GM18907 (cell line): ENCODE data around the gene C19orf47.
A peak's percentile ranks its signal among the peaks of the same experiment; 100 is the strongest.

Experiments
- ATAC-seq: cut with Tn5 transposase; IDR thresholded peaks from one replicate; pipeline ENCODE4 v1.9.1; 2021; ENCODE audit warnings: mild to moderate bottlenecking, moderate library complexity; ENCODE audit not compliant: unreplicated experiment

C19orf47 gene

GRCh38 chr19:40321076-40321475 is 27.1 kb downstream of the C19orf47 start:
- no peak for ATAC-seq

DNA sequence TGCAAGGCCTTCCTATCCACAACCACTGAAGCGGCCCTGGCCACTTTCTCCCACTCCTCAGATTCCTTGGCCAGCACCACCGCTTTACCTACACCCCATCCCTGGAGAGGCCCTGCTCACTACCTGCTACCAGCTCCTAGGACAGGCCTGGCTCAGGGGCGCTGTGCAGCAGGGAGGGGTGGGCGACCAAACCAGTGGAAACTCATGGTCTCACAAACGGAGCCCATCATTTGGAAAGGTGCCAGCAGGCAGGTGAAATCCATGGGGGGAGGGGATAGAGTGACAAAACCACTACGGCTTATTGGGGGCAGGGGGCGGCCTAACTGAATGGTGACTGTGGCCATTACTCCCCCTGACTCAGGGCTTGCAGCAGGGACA is 27.6 kb downstream of the C19orf47 start:
- ATAC-seq = no peak

DNA sequence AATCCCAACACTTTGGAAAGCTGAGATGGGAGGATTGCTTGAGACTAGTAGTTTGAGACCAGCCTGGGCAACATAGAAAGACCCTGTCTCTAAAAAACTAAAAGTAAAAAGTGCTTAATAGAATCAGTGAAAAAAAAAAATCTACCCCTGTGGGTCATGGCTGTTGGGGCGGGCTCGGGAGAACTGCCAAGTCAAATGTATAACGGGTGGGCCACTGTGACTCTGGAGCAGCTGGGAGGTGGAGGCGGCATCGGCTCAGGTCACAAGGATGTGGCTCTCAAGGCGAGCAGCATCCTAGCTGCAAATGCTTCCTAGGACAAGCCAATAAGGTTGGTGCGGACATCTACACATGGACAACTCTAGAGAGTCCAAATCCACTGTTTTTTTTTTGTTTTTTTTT is 30.9 kb downstream of the C19orf47 start:
- ATAC-seq = no peak

DNA sequence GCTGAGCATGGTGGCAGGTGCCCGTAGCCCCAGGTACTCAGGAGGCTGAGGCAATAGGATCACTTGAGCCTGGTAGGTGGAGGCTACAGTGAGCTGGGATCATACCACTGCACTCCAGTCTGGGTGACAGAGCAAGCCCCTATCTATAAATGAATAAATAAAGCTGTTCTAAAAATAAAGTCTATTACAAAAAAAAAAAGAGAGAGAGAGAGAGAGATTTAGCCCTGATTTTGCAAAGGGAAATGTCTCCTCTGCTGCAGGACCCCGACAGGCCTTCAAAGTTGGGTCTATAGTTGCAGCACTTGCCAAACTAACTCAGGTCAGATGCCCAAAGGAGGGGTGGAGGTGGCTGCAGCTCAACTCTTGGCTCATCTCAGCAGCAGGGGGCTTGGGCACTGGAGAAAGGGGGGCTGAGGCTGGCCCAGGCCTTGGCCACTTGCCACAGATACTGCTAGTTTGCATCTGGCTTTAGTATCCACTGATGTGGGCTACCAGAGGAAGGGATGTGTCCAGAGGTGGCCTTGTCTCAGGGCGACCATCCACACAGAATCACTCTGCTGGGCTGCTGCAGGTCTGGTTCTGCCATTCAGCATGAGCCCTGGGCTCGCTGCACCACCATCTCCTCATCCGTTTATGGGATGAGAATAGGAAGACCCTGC is 32.3 kb downstream of the C19orf47 start:
- no peak for ATAC-seq

GRCh38 chr19:40314656-40315055 is 33.5 kb downstream of the C19orf47 start:
- ATAC-seq = no peak

DNA sequence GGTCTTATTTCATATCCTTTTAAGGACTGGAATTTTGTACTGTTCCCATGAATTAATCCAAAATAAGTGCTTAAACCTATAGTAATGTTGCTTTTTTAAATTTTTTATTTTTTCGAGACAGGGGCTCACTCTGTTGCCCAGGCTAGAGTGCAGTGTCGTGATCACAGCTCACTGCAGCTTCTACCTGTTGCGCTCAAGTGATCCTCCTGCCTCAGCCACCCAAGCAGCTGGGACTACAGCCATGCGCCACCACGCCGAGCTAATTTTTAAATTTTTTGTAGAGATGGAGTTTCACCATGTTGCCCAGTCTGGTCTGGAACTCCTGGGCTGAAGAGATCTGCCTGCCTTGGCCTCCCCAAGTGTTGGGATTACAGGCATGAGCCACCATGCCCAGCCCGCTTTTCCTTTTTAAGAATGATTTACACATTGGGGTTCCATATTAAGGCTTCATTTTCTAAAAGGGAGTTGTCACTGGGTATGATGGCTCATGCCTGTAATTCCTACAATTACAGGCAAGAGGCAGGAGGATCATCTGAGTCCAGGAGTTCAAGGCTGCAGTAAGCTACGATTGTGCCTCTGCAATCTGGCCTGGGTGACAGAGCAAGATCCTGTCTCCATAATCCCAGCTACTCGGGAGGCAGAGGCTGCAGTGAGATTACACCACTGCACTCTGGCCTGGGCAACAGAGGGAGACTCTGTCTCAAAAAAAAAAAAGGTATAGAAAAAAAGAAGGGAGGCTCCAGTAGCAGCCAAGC is 34.8 kb downstream of the C19orf47 start:
- ATAC-seq = no peak

DNA sequence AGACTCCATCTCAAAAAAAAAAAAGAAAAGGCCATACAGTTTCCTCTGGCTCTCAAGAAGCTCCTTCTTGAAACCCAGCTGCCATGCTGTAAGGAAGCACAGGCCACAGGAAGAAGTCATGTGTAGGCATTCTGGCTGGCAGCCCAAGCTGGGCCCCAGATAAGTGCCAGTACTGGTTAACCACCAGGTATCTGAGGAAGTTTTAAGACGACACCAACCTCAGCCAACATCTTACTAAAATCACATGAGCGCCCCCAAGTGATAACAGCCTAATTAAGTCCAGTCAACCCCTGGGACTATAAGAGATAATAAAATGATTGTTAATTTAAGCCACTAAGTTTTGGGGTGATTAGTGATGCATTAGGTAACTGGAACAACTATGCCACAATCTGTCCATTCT is 35.7 kb downstream of the C19orf47 start:
- no peak for ATAC-seq

DNA sequence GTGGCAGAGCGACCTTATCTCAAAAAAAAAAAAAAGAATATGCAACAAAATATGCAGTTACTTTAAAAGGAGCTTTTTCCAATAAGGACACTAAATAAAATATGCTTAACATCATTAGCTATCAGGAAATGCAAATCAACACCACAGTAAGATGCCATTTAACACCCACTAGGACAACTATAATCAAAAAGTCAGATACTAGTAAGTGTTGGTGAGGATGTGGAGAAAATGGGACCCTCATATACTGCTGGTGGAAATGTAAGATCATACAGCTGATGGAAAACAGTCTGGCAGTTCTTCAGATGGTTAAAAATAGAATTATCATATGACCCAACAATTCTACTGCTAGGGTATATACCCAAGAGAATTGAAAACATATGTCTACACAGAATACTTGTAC is 38.5 kb downstream of the C19orf47 start:
- ATAC-seq = no peak

- no peak for ATAC-seq
Observed at GRCh38 chr19:40305403-40305802, 42.8 kb downstream of the C19orf47 start.

GRCh38 chr19:40304306-40304705 is 43.9 kb downstream of the C19orf47 start:
- ATAC-seq = no peak

DNA sequence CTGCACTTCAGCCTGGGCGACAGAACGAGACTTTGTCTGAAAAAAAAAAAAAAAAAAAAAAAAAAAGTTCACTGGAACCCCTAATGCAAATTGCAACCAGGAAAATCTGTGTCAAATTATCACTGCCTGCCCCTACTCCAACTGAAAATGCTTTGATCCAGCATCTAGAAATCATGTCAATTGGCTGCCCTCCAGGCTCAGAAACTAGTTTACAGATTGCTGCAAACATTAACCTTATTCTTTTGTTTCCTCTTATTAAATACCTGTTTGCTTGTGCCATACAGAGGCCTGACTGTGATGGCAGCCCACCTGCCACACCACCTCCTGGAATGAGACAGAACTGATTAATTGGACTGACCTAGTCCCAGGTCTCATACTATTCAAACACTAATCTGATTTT is 44.4 kb downstream of the C19orf47 start:
- ATAC-seq = no peak

DNA sequence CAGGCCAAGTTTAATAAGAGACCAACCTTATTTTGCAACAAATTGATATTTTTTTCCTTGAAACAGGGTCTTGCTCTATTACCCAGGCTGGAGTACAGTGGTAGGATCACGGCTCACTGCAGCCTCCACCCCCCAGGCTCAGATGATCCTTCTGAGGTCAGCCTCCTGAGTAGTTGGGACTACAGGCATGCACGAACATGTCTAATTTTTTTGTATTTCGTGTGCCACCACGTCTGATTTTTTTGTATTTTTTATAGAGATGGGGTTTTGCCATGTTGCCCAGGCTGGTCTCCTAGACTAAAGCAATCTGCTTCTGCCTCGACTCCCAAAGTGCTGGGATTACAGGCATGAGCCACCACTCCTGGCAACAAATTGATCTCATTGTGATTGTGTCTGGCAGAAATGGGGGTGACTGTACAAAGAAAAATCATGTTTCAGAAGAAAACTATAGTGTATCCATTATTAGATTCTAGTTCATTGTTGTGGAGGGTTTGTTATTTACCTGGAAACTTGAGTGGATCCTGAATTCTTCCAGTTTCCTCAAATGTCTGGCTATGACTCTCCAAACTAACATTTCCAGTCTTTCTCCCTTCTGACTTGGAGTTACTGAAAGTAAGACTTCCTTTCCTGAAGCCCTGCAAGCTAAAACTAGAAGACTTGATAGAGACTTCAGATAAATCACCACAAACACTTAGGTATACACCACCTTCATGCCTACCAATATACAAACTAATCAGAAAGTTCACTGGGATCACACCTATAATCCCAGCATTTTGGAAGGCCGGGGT is 45.8 kb downstream of the C19orf47 start:
- no peak for ATAC-seq

- ATAC-seq = no peak
Observed at GRCh38 chr19:40300668-40301067, 47.5 kb downstream of the C19orf47 start.

- no peak for ATAC-seq
Observed at GRCh38 chr19:40298026-40298425, 50.2 kb downstream of the C19orf47 start.

DNA sequence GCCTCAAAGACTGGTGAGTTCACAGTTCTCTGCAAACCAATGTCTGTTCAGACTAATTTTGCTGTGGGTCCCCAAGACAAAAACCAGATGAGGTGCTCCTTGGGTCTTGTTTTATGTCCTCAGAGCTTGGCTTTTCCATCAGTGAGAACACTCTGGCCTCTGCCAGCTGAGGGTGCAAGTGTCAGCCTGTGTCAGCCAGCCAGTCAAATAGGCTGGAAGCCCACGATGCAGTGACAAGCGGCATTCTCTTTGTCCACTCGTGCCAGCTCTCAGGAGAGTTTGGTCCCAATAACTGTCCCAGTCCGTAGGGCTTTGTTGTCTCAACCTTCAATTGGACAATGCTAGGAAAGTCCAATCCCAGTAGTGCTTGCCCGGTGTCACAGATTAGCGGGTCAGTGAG is 53.6 kb downstream of the C19orf47 start:
- ATAC-seq = no peak

GRCh38 chr19:40286971-40287421 is 61.2 kb downstream of the C19orf47 start:
- no peak for ATAC-seq

DNA sequence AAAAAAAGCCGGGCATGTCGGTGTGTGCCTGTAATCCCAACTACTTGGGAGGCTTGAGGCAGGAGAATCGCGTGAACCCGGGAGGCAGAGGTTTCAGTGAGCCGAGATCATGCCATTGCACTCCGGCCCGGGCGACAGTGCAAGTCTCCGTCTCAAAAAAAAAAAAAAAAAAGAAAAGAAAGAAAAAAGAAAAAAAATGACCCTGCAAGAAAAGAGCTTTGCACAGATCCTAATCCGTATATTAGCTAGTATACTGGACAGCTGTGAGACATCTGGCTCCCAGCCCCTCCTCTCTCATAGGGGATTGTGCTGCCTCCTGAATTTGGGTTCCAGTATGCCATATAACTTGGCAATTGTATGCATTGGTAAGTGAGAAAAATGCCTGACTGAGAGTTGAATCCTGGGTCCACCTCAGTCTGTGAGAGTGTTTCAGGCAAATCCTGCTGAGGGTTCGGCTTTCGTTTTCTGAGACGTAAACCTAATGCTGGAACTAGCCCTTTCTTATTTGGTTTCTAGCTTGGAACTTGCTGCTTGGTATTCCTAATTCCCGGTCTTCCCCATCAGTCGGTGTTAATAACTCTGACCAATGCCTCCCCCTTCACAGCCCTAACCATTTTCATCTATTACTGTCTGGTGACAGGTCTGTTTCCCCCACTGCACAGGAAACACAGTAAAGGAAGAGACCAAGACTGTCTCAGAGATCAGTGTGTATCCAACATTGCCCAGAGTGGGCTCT is 61.8 kb downstream of the C19orf47 start:
- no peak for ATAC-seq

- ATAC-seq = peak; percentile 83
Observed at GRCh38 chr19:40285353-40286234, 62.6 kb downstream of the C19orf47 start.

DNA sequence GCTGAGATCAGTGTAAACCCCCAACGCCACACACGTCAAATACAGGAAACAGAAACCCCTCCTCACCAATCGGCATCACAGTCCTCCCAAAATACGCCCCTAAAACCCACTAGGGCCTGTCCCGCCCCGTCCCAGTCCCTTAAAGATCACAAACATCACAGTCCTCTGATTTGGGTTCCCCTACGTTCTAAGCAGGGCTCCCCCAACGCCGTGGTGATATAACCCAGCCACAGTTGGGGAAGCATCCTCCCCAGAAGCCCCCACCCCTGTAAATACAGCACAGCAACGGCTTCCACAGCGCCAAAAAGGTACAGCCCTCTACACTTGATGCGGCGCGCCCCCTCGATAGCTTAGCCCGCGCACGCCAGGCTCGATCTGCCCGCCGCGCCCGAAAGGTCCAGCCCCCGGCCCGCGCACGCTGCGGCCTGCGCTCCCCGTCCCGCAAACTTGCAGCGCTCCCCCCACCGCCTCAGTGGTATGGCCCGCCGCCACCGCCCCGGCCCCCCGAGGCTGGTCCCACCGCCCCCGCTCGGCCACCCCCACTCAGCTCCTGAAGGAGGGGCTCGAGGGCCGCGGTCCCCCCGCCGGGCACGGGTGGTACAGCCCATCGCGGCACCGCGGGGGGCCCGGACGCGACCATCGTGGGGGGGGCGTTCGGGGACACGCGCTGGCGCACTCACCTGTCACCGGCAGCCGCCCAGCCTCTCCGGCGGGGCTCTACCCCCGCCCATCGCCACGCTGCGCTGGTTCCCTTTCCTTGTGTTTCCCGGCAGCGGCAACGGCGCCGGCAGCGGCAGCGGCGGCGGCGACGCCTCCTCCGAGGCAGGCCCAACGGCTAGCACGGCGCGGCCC is 63.5 kb downstream of the C19orf47 start, which contains the start of gene AKT2:
TSS of gene AKT2 (minus strand) at position 845 of the 852 bp plus-strand sequence. CDS start 20,078 bp downstream, outside the sequence.
- peak; percentile 36 for ATAC-seq
